ENCODE data around the gene PSG6.
"Not testable (repeated sequence)": the region's sequence is repeated elsewhere in the genome, so short reads cannot be mapped to it uniquely, and the experiment has no call there.

PSG6 gene

DNA sequence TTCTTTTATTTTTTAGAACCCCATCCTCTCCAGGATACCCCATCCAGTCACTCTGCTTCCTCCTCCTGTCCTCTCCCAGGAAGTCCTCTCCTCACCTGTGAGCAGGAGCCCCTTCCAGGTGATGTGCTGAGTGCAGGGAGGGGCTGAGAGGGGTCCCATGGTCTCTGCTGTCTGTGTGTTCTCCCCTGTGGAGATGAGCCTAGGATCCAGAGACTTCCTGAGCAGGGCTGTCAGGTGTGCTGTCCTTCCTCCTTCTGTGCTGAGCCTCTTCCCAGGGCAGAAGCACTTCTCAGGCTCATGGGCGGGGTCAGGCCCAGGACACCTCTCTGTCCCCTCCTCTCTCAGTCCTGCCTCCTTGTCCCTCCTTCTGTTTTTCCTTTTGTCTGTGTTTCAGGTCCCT, at the start of gene PSG6:
Gene PSG6, minus strand, starts transcription at position 261 of the 400 bp plus-strand sequence. Its CDS starts 102 bp downstream, at position 159.
- DNase-seq (ENCODE audit: low spot score) = not testable (repeated sequence)

DNA sequence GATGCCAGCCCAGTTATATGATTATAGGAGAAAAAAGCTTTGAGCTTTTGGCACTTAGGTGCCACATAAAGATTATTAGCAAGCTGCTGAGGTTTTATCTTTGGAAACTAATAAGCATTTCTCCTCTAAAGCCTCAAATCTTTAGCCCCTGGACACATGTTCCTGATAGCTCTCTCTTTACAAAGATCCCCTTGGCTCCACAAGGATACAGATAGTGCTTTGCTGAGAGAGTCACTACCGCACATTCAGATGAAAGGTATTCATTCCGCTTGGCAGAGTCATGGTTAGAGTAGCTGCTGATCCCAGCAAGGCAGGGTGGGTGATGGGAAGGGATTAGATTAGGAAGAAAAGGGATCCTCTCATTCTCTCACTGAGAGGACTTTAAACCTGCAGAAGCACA, 47.5 kb upstream of the PSG6 start:
- no peak for DNase-seq (ENCODE audit: low spot score)

DNA sequence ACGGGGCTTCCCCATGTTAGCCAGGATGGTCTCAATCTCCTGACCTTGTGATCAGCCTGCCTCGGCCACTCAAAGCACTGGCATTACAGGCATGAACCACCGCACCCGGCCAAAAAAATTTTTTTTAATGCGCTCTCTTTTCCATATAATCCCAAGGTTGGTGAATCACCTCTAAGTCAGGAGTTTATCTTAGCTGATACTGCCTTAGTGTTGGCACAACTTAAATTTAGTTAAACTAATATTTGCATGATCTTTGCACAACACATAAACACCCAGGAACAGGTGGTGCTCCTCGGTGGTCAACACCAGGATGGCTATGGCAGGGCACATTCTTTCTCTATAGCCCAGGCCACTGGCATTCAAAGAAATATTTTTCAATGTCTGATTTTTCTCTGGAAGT, 43.4 kb upstream of the PSG6 start:
- DNase-seq (ENCODE audit: low spot score) = no peak

DNA sequence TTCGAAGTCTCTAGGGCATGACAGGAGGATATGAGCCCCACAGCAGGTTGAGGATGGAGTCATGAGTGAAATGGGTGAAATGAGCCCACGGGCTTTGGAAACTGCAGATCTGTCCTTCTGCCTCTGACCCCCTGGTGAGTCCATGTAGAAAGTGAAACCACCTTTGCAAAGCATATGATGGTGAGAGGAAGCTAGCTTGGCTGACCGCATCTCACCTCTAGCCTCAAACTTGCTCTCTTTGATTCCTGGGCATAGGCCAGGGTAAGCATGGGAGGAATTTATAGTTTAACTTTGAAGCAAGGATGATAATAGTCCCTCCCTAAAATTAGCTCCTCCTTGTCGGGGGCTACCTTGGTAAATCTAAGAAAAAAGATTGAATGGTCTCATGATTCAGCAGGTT, 34.4 kb upstream of the PSG6 start:
- not testable (repeated sequence) for DNase-seq (ENCODE audit: low spot score)

DNA sequence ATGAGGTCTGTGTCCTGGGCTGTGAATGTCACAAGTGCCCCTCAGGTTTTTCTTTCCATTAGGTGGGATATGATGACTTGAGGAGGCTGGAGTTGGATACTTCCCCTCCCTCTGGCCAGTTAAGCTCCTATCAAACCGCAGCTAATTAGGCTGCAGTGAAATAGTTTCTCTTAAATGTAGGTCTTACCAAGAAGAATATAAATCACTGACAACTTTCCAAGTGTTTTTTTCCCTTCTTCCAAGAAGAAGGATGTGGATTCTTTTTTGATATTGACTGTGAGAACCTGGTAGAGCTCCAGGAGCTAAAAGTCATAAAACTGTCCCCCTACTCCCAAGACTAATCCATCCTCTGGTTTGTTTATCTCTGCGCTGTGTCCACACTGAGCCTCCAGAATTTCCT, 33.8 kb upstream of the PSG6 start:
- DNase-seq (ENCODE audit: low spot score) = not testable (repeated sequence)

DNA sequence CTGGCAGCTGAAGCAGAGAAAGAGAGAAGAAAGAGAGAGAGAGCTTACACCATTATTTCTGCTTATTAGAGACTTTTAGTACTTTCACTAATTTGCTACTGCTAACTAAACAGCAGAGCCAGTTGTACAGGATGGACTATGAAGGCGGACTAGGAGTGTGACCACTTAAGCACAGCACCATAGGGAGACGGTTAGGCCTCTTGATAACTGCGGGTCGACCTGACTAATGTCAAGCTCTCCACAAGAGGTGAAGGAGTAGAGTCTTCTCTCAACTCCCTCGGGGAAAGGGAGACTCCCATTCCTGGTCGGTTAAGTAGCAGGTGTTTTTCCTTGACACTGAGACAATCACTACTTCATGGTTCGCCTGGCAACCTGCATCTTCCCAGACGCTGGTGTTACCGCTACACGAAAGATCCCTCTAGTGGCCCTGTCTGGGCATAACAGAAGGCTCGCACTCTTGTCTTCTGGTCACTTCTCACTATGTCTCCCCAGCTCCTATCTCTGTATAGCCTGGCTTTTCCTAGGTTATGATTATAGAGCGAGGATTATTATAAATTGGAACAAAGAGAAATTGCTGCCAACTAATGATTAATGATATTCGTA, 24.6 kb upstream of the PSG6 start:
- DNase-seq (ENCODE audit: low spot score) = no peak

DNA sequence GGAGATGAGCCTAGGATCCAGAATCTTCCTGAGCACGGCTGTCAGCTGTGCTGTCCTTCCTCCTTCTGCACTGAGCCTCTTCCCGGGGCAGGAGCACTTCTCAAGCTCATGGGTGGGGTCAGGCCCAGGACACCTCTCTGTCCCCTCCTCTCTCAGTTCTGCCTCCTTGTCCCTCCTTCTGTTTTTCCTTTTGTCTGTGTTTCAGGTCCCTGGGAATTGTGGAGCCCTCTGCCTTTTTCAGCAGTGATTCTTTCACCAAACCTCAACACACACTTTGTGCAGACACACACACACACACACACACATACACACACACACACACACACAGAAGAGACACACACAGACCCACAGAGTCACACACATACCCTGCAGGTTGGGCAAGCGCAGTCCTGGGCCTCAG, 19.4 kb upstream of the PSG6 start, which contains the start of gene PSG7:
Gene PSG7, minus strand, starts transcription at position 101 of the 400 bp plus-strand sequence. CDS start 131 bp downstream, outside the sequence.
- not testable (repeated sequence) for DNase-seq (ENCODE audit: low spot score)

DNA sequence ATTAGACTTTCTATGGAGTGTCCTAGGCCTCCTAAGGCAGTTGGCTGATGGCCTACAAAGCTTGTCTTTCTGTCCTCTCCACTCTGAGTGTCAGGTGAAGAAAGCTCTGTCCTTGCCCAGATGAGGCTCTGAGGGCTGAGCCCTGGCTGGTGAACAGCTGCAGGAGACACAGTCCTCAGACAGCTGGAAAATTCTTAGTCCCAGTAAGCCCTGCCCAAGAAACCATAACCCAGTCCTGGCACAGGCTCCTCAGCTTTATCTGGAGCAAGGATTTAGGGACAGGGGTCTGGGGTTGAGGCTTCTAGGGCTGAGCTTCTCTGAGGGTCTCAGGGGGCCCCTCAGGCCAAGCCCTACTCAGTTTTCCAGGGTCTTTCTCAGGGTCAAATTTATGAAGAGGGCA, 17.0 kb upstream of the PSG6 start:
- not testable (repeated sequence) for DNase-seq (ENCODE audit: low spot score)

DNA sequence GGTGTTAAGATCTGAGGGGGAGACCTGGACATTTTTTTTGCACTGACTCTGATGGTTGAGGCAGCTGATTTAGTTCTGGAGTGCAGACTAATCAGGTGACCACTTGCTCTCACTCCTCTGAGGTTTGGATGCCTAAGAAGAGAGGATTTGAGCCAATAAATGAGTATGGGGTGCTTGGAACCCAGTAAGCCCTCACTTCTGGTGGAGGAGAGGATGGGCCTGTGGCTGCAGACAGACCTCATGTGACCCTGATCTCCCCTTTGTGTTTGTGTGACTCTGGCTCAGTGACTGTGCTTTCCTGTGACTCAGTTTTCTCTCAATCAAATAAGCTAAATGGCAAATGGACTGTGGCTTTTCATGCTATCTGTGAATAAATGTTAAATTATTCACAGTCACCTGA, 16.5 kb upstream of the PSG6 start:
- not testable (repeated sequence) for DNase-seq (ENCODE audit: low spot score)

DNA sequence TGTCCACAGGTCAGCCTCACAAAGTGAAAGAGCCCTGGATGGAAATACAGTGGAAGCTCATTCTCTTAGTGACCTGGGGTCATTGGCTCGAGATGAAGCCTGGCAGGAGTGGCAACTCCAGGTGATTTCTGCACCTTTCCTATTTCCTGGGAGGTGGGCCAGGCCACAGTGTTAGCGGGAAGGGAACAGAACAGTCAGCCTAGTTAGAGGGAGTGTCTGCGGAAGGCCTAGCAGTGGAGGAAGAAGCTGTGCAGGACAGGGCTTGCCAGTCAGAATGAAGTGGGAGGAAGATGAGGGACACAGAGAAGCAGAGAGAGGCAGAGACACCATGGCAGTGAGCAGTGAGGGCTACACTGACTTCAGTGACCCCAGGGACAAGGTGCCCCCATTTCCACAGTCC, 15.7 kb upstream of the PSG6 start:
- not testable (repeated sequence) for DNase-seq (ENCODE audit: low spot score)

DNA sequence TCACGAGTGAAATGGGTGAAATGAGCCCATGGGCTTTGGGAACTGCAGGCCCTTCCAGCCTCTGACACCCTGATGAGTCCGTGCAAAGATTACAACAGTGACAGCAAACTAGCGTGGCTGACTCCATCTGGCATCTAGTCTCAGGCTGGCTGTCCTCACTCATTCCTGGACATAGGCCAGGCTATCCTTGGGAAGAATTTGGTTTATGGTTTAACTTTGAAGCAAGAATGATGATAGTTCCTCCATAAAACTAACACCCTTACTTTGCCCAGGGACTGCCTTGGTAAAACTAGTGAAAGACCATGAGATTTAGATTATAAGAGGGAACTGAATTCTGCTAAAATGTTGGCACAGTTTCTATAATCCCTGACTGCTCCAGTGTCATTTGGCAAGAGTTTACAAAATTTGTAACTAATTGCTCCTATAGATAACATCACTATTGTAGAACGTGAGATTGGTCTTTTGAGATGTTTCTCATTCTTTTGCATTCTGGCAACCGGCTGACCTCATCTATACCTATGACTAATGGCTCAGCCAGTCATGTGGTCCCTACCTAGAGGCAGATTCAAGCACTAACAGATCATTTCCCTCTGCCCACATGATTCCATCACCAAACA, 14.9 kb upstream of the PSG6 start:
- DNase-seq (ENCODE audit: low spot score) = not testable (repeated sequence)

DNA sequence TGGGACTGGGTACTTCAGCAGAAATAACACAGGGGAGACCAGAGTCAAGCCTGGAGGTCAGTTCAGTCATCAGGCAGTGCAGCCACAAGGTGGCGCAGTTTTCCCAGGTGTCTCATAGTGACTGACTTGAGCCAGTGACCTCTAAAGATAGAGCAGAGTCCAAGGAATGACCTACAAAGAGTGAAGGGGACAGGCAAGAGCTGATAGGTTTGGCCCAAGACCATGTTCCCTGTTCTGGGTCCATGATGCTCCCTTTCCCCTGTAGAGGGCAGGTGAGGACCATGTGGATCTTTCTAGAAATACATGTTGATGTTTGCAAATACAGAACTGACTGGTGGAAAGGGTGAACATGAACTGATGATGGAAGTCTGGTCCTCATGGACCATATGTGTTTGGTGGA, 12.5 kb upstream of the PSG6 start:
- not testable (repeated sequence) for DNase-seq (ENCODE audit: low spot score)

DNA sequence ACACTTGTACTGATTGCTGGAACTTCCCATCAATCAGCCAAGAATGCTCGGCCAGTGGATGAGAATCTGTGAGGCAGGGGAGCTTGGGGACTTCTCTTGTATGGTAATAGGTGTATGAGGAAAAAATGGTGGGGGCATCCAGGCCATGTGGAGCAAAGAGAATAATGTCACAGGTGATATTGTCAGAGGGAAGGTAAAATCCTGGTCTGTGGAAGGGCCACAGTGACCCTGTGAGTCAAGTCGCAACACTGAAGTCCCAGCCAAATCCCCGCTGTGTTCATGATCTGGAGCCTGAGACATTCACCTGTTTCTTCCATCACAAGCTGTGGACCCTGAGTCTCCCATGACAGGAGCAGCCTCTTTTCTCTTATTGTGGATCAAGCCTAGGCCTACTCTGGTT, 11.2 kb upstream of the PSG6 start:
- no peak for DNase-seq (ENCODE audit: low spot score)

DNA sequence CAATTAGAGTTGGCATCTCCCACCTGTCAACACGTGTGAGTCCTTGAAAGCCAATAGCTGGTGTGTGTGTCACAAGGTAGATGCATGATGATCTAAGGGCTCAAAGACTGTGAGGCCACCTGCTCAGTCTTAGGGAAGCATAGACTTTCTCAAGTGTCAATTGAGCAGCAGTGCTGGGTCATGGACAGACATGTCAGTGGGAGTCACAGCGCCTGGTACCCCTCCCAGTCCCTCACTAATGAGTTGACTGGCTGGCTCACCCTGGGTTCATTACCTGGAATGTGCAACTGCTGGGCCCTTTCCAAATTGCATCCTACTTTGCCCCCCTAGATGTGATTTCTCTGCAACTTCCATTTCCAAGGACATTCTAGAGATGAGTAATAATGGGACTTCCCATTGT, 9.1 kb upstream of the PSG6 start:
- no peak for DNase-seq (ENCODE audit: low spot score)

DNA sequence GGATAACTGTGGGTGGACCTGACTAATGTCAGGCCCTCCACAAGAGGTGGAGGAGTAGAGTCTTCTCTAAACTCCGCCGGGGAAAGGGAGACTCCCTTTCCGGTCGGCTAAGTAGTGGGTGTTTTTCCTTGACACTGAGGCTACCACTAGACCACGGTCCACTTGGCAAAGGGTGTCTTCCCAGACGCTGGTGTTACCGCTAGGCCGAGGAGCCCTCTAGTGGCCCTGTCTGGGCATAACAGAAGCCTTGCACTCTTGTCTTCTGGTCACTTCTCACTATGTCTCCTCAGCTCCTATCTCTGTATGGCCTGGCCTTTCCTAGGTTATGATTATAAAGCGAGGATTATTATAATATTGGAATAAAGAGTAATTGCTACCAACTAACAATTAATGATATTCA, 5.4 kb upstream of the PSG6 start:
- DNase-seq (ENCODE audit: low spot score) = peak; percentile 2

DNA sequence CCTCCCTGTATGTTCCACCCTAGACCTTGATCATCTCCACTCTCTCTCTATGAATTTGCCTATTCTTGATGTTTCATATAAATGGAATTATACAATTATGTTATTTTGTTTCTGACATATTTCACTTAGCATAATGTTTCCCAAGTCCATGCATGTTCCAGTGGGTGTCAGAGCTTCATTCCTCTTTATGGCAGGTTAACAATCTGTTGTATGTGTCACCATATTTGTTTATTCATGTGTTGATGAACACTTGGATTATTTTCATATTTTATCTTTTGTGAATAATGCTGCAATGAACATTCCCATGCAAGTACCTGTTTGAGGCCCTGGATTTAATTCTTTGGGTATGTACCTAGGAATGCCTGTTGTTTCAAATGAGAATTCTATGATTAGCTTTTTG, 3.3 kb upstream of the PSG6 start:
- DNase-seq (ENCODE audit: low spot score) = not testable (repeated sequence)

DNA sequence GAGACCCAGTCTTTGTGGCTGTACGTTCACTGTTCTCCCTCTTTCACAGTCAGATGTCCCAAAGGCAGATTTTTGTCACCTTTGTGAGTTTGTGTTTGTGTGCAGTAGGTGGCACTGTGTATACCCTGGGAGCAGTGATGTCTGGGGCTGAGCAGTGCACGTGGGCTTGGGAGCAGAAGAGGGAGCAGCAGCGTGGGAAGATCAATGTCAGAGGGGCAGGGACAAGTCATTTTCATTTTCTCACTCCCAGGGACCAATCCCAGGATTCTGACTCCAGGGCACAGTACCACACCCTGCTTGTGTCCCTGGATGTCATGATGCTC, 2.0 kb upstream of the PSG6 start:
- DNase-seq (ENCODE audit: low spot score) = no peak

DNA sequence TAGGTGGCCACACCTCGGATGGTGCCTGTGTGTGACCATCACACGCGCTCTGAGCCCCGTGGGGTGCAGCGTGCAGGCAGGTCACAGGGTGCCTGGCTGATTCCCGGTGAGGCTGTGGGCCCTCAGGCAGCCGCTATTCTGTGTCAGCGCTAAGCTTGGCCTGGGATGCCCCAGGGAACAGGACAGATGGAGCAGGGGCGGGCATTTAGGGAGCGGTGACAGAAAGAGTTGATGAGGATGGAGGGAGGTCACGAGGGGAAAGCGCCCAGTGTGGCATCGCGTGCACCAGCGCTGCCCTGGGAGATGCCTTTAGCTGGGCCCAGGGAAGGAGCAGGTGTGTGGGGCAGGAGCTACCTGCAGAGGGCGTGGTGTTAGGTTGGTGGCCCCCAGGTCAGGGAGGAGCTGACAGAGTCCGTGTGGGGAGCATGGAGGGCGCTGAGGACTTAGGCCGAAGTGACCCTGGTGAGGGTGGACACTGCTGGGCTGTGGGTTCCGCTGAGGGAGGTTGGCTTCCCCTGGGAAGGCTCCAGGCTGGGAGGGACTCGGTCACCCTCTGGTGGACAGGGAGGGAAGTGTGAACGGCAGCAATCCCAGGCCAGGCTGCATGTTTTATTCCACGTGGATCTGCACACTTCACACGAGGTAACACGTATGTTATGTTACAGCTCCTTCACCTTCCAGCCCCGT, 1.5 kb upstream of the PSG6 start:
- DNase-seq (ENCODE audit: low spot score) = not testable (repeated sequence)

DNA sequence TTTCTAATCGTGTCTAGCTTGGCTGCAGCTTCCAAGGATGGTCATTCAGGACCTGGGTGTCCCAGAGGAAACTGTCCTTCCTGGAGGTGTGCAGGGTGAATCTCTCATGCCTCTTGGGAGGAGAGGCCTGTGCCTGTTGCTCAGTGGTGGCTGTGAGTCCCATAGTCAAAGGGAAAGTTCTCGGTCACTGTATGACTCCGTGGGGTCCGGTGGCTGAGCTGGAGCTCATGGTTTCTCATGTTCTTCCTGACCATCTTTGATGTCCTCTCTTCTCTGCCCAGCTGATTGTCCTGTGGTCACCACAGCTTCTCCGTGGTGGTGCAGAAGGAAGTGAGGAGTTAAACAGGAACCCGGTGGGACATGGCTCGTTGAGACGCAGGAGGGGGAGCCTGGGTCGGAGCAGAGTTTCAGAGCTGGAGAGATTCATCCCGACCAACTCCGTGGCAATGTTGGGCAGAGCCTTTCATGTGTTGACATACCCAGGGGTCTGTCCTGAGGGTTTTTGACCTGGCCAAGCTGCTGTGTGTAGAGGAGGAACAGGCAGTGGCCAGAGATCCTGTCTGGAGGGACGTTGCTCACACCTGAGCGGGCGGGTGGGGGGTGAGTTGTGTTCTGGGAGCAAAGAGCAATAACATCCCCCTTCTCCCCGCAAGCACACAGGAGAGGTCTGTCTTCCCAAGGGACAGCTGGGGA, 829 bp upstream of the PSG6 start:
- DNase-seq (ENCODE audit: low spot score) = not testable (repeated sequence)

DNA sequence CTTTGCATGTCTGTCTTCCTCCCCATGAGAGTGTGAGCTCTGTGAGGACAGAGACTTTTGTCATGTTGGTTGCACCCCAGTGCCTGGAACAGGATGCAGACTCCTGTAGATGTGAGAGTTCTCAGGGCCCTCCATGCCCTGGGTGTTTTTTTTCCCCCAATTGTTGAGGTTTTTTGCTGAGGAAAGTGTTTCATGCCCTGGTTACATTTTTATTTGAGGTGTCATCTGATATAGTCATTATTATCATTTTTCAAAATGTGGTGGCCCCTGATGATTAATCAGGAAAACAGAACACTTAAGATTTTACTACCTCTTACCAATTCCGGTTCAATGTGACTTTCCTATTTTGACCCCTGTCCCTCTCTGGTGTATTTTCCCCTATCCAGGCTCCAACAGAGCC, 763 bp downstream of the PSG6 start:
- DNase-seq (ENCODE audit: low spot score) = not testable (repeated sequence)

DNA sequence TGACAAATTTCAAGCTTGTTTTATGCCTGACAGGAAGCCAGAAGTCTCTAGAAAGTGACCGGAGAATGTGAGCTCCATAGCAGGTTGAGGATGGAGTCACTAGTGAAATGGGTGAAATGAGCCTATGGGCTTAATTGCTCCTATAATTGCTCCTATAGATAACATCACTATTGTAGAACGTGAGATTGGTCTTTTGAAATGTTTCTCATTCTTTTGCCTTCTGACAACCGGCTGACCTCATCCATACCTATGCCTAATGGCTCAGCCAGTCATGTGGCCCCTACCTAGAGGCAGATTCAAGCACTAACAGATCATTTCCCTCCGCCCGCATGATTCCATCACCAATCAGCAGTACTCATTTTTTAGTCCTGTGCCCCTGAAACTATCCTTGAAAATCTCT, 4.2 kb downstream of the PSG6 start:
- DNase-seq (ENCODE audit: low spot score) = not testable (repeated sequence)

DNA sequence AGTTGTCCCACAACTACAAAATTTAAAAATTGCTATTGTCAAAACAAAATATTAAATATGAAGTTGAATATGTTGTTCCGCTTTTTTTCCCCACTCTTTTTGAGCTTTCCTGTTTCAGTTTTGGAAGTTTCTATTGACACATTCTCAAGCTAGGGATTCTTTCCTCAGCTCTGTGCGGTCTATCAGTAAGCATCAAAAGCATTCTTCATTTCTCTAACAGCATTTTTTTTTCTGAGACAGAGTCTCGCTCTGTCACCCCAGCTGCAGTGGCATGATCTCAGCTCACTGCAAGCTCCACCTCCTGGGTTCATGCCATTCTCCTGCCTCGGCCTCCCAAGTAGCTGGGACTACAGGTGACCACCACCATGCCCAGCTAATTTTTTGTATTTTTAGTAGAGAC, 4.8 kb downstream of the PSG6 start:
- DNase-seq (ENCODE audit: low spot score) = not testable (repeated sequence)

DNA sequence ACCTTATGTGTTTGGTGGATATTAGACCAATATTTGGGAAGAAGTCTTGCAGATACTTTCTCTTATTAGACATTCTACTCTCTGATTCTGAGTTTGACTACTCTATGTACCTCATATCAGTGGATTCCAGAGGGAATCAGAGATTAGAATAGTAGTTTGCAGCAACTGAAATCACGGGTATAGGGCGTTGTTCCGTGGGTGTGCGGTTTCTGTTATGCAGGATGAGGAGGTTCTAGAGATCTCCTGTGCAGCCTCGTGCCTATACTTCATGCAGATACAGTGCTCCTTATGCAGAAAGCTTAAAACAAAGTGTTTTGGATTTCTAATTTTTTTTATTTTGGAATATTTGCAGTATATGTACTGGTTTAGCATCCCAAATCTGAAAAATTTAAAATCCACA, 6.0 kb downstream of the PSG6 start:
- DNase-seq (ENCODE audit: low spot score) = not testable (repeated sequence)
